OCI-M2 (cell line): ENCODE data around the gene ARID5B.

Source experiments
- DNase-seq: peaks from one replicate; lab custom pipeline; 2025; ENCODE audit not compliant: unreplicated experiment; lab: John Stamatoyannopoulos, UW

Gene ARID5B

GRCh38 chr10:62092301-62093030 is 191.0 kb downstream of the ARID5B start:
- DNase-seq: no peak

GRCh38 chr10:62093863-62094291 is 192.4 kb downstream of the ARID5B start:
- no peak for DNase-seq

- DNase-seq: no peak
Measured at GRCh38 chr10:62095181-62096122, 194.0 kb downstream of the ARID5B start.

GRCh38 chr10:62096256-62096933 is 194.9 kb downstream of the ARID5B start:
- no peak for DNase-seq

GRCh38 chr10:62098278-62099121 is 197.0 kb downstream of the ARID5B start:
- no peak for DNase-seq

GRCh38 chr10:62099299-62099698 is 197.8 kb downstream of the ARID5B start:
- DNase-seq: no peak

GRCh38 chr10:62103857-62104256 is 202.4 kb downstream of the ARID5B start:
- DNase-seq: no peak

GRCh38 chr10:62106929-62107519 is 205.5 kb downstream of the ARID5B start:
- DNase-seq: no peak

- DNase-seq: no peak
Measured at GRCh38 chr10:62108759-62109586, 207.5 kb downstream of the ARID5B start.

GRCh38 chr10:62109587-62110293 is 208.2 kb downstream of the ARID5B start:
- no peak for DNase-seq

- DNase-seq: no peak
Measured at GRCh38 chr10:62112300-62112699, 210.8 kb downstream of the ARID5B start.

GRCh38 chr10:62112963-62113362 is 211.5 kb downstream of the ARID5B start:
- no peak for DNase-seq

- no peak for DNase-seq
Measured at GRCh38 chr10:62113680-62114079, 212.2 kb downstream of the ARID5B start.

- DNase-seq: no peak
Measured at GRCh38 chr10:62115321-62115720, 213.8 kb downstream of the ARID5B start.

GRCh38 chr10:62115842-62116241 is 214.3 kb downstream of the ARID5B start:
- no peak for DNase-seq

- no peak for DNase-seq
Measured at GRCh38 chr10:62116896-62117295, 215.4 kb downstream of the ARID5B start.

- no peak for DNase-seq
Measured at GRCh38 chr10:62121187-62121530, 219.7 kb downstream of the ARID5B start.

GRCh38 chr10:62127975-62128374 is 226.5 kb downstream of the ARID5B start:
- no peak for DNase-seq

GRCh38 chr10:62130948-62131347 is 229.4 kb downstream of the ARID5B start:
- DNase-seq: no peak
